Activated CD8-positive, alpha-beta memory T cell treated with anti-CD3 and anti-CD28 coated beads, Interleukin-2, amount 50 U/mL, for 24 hours (primary cell): Measurements from ENCODE around the gene GATAD2A.
A peak's percentile ranks its signal among the peaks of the same experiment; 100 is the strongest.
"Not testable (repeated sequence)": the region's sequence is repeated elsewhere in the genome, so short reads cannot be mapped to it uniquely, and the experiment has no call there.

ENCODE experiments used
- DNase-seq: peaks from one replicate; pipeline ENCODE4 v3.0.0-alpha.2; 2020; ENCODE audit errors: extremely low read depth

GATAD2A gene, protein sequence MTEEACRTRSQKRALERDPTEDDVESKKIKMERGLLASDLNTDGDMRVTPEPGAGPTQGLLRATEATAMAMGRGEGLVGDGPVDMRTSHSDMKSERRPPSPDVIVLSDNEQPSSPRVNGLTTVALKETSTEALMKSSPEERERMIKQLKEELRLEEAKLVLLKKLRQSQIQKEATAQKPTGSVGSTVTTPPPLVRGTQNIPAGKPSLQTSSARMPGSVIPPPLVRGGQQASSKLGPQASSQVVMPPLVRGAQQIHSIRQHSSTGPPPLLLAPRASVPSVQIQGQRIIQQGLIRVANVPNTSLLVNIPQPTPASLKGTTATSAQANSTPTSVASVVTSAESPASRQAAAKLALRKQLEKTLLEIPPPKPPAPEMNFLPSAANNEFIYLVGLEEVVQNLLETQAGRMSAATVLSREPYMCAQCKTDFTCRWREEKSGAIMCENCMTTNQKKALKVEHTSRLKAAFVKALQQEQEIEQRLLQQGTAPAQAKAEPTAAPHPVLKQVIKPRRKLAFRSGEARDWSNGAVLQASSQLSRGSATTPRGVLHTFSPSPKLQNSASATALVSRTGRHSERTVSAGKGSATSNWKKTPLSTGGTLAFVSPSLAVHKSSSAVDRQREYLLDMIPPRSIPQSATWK

GRCh38 chr19:19404879-19405860 is at the start of gene GATAD2A:
GATAD2A (plus strand) TSS chr19:19405675; CDS start chr19:19465346, 59,671 bp downstream.
- DNase-seq = peak; percentile 71

DNA sequence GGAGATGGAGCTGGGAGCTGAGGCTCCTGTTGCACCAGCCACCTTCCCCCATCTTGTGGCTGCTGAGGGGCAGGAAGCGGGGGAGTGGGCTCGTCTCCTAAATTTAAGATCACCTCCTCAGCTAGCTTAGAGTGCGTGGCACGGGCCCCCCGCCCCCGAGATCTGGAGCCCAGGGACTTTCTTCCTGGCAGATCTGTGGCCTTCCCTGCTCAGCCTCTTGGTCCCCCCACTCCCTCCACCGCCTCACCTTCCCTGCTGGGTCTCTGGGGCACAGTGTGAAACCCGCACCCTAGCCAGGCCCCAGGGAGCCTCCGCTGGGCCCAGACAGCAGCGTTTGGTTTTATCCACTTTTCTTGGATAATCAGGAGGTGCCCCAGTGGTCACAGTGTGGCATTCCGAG is 49.0 kb upstream of the GATAD2A start:
- DNase-seq = no peak

- no peak for DNase-seq
Measured at GRCh38 chr19:19356901-19357566, 48.4 kb upstream of the GATAD2A start.

DNA sequence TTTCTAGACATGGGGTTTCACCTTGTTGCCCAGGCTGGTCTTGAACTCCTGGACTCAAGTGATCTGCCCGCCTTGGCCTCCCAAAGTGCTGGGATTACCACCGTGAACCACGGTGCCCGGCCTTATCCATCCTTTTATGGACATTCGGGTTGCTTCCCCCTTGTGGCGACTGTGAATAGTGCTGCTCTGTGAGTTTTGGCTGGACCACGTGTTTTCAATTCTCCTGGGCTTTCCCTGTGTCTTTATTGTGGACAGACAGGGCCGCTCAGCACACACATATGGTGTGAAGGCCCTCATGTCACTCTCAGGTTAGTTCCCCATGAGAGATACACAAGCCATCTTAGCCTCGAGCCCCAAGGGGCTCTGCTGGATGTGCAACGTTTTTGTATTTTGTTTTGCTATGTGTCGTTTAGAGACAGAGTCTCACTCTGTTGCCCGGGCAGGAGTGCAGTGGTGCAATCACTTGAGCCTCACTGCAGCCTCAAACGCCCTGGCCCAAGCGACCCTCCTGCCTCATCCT is 44.3 kb upstream of the GATAD2A start:
- peak; percentile 46 for DNase-seq

DNA sequence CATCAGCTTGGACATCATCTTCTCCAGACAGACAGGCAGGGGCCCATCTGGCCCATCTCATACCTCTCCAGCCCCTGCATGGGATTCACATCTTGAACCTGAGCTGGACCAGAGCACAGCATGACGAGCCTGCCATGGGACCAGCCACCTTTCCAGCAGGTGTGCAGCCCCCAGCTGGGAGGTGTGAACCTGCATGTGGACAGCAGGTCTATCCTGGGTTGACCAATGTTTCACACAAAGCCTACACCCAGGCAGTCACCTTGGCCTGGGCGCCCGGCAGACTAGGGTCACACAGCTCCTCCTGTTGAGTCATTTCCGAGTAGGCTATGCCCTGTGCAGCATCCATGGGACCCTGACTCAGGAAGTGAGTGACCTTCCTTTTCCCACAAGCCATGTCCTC is 43.4 kb upstream of the GATAD2A start:
- no peak for DNase-seq

DNA sequence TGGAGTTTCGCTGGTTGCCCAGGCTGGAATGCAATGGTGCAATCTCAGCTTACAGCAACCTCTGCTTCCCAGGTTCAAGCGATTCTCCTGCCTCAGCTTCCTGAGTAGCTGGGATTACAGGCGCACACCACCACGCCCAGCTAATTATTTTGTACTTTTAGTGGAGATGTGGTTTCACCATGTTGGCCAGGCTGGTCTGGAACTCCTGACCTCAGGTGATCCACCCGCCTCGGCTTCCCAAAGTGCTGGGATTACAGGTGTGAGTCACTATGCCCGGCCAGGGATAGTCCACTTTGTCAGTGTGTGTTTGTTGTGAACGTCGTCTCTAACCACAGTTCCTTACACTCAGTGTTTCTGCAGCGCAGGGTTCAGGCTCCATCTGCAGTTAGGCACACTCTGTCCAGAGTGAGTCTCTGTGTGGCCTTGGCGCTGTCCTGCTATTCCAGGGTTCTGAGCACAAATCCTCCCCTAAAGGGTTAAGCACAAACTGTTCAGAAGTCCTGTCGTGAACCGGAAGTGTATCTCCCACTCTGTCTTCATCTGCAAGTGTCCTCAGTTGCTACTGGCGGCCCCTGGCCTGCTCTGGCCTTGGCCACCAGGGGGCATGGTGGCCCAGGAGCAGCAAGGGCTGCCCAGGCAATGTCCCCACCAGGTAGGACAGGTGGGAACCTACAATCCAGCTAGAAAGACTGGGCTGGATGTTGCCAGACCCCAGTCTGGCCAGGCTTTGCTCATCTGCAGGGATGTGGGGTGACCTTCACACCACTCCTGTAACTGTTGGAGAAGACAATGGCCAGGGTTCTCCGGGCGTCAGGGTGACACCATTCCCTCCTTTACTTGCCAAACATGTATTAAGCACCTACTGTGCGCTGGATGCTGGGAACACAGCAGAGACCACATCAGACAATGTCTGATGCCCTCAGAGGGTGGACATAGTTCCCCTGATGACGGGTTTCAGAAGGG is 38.8 kb upstream of the GATAD2A start:
- no peak for DNase-seq

DNA sequence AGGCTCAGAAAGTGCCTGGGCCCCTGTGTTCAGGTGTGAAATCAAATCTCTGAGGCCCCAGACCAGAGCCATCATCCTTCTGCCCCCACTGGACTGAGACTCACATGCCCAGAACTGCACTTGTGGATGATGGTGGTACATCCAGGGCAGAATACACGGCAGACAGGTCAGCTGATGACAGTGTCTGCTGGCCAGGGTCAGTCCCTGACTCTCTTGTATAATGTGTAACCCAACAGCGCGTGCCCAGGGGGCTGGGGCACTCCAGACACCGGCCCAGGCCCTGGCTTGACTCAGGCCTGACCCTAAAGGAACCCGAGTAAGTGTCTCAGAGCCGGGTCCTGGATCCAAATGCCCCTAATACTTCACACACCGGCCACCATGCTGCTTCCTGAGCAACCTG is 37.4 kb upstream of the GATAD2A start:
- no peak for DNase-seq

DNA sequence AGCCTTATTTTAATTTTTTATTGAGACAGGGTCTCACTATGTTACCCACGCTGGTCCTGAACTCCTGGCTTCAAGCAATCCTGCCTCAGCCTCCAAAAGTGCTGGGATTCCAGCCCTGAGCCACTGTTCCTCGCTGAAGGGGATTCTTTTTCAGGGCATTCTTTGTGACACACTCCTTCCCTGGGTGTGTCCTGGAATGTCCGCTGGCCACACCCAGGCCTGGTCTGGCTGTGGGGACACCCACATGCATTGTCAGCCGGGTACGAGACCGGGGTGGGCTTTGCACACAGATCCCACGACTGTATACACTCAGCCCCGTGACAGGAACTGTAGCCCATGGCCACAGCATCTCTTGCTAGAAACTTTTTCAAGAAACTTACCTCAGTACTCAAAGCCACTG is 34.4 kb upstream of the GATAD2A start:
- no peak for DNase-seq

DNA sequence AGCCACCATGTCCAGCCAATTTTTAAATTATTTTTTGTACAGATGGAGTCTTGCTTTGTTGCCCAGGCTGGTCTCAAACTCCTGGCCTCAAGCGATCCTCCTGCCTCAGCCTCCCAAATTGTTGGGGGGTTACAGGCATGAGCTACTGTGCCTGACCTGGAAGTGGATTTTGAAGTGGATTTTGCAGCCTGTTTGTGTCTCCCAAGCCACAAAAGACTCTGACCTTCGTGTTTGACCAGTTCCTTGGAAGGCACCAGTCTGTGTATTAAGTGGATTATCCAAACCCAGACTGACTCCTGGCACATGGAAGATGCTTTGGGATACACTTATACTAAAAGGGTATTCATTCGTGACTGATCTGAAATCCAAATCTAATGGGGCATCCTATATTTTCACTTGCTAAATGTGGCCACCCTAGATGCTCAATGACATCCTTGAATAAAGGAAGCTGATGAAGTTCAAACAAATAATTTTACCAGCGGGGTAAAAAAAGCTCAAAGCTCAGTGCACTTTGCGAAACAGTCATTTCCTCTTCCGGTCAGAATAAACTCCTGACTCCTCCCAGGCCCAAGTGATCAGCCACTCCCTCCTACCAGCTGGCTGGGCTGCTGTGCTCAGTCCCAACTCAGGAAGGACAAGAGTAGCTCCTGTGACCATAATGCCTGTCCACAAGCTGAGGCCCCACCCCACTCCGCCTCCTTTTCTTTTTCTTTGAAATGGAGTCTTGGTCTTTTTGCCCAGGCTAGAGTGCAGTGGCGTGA is 32.6 kb upstream of the GATAD2A start:
- DNase-seq = no peak

GRCh38 chr19:19379527-19379926 is 25.9 kb upstream of the GATAD2A start:
- no peak for DNase-seq

GRCh38 chr19:19380316-19380715 is 25.2 kb upstream of the GATAD2A start:
- DNase-seq = not testable (repeated sequence)

GRCh38 chr19:19381007-19381926 is 24.2 kb upstream of the GATAD2A start:
- no peak for DNase-seq

DNA sequence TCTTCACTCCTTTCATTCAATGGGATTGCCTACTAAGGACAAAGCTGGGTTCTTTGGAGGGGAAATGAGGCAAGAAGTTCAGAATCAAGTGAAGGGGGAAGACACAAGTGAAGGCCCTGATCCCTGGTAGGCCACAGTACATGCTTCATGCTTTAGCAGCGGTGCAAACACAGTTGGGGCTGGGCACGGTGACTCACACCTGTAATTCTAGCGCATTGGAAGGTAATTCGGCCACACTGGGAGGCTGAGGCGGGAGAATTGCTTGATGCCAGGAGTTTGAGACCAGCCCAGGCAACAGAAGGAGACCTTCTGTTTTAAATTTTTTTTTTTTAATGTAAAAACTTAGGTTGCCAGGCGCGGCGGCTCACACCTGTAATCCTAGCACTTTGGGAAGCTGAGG is 23.4 kb upstream of the GATAD2A start:
- no peak for DNase-seq

- no peak for DNase-seq
Measured at GRCh38 chr19:19384486-19384885, 21.0 kb upstream of the GATAD2A start.

GRCh38 chr19:19385131-19385895 is 20.2 kb upstream of the GATAD2A start:
- DNase-seq = peak; percentile 99

GRCh38 chr19:19385896-19386869 is 19.3 kb upstream of the GATAD2A start:
- DNase-seq = no peak
